Measurements from ENCODE around the gene ZFAND2A.
"Not testable (repeated sequence)": the region's sequence is repeated elsewhere in the genome, so short reads cannot be mapped to it uniquely, and the experiment has no call there.

Gene ZFAND2A

GRCh38 chr7:1159891-1160669, at the start of gene ZFAND2A:
Gene ZFAND2A (minus strand): TSS chr7:1160196. CDS start chr7:1158212, 1,984 bp downstream.
- in situ Hi-C loops (cut with MboI; ENCODE audit: low pct_unique_long_range_greater_than_20kb, low sequenced_read_pairs): no loop called here
- peak; percentile 98 for DNase-seq

GRCh38 chr7:1209097-1209496, 49.1 kb upstream of the ZFAND2A start:
- DNase-seq: no peak
- in situ Hi-C loops (cut with MboI; ENCODE audit: low pct_unique_long_range_greater_than_20kb, low sequenced_read_pairs): no loop called here

- DNase-seq; in situ Hi-C loops (cut with MboI; ENCODE audit: low pct_unique_long_range_greater_than_20kb, low sequenced_read_pairs): not testable (repeated sequence)
These were observed 45.7 kb upstream of the ZFAND2A start for GRCh38 chr7:1205742-1206141.

- DNase-seq: no peak
- in situ Hi-C loops (cut with MboI; ENCODE audit: low pct_unique_long_range_greater_than_20kb, low sequenced_read_pairs): no loop called here
These were observed 44.6 kb upstream of the ZFAND2A start for GRCh38 chr7:1204460-1205140.

GRCh38 chr7:1202914-1203313, 42.9 kb upstream of the ZFAND2A start:
- in situ Hi-C loops (cut with MboI; ENCODE audit: low pct_unique_long_range_greater_than_20kb, low sequenced_read_pairs): not testable (repeated sequence)

GRCh38 chr7:1201916-1202315, 41.9 kb upstream of the ZFAND2A start:
- in situ Hi-C loops (cut with MboI; ENCODE audit: low pct_unique_long_range_greater_than_20kb, low sequenced_read_pairs): no loop called here
- no peak for DNase-seq

More at GRCh38 chr7:1202914-1203313, 42.9 kb upstream of the ZFAND2A start:
- DNase-seq: not testable (repeated sequence)

- no peak for DNase-seq
- in situ Hi-C loops (cut with MboI; ENCODE audit: low pct_unique_long_range_greater_than_20kb, low sequenced_read_pairs): no loop called here
These were observed 40.0 kb upstream of the ZFAND2A start for GRCh38 chr7:1200045-1200444.

- in situ Hi-C loops (cut with MboI; ENCODE audit: low pct_unique_long_range_greater_than_20kb, low sequenced_read_pairs): no loop called here
- DNase-seq: no peak
These were observed 38.1 kb upstream of the ZFAND2A start for GRCh38 chr7:1197997-1198625.

GRCh38 chr7:1196950-1197349, 37.0 kb upstream of the ZFAND2A start:
- no peak for DNase-seq
- in situ Hi-C loops (cut with MboI; ENCODE audit: low pct_unique_long_range_greater_than_20kb, low sequenced_read_pairs): no loop called here

- in situ Hi-C loops (cut with MboI; ENCODE audit: low pct_unique_long_range_greater_than_20kb, low sequenced_read_pairs); DNase-seq: not testable (repeated sequence)
These were observed 36.4 kb upstream of the ZFAND2A start for GRCh38 chr7:1196441-1196840.

GRCh38 chr7:1193593-1194424, 33.8 kb upstream of the ZFAND2A start:
- DNase-seq: peak; percentile 41
- in situ Hi-C loops (cut with MboI; ENCODE audit: low pct_unique_long_range_greater_than_20kb, low sequenced_read_pairs): no loop called here

GRCh38 chr7:1192171-1192676, 32.2 kb upstream of the ZFAND2A start:
- peak; percentile 84 for DNase-seq
- in situ Hi-C loops (cut with MboI; ENCODE audit: low pct_unique_long_range_greater_than_20kb, low sequenced_read_pairs): no loop called here

GRCh38 chr7:1189986-1190772, 30.2 kb upstream of the ZFAND2A start:
- in situ Hi-C loops (cut with MboI; ENCODE audit: low pct_unique_long_range_greater_than_20kb, low sequenced_read_pairs): no loop called here
- no peak for DNase-seq

GRCh38 chr7:1188720-1189294, 28.8 kb upstream of the ZFAND2A start:
- in situ Hi-C loops (cut with MboI; ENCODE audit: low pct_unique_long_range_greater_than_20kb, low sequenced_read_pairs): no loop called here
- no peak for DNase-seq

GRCh38 chr7:1187127-1187526, 27.1 kb upstream of the ZFAND2A start:
- peak; percentile 60 for DNase-seq
- in situ Hi-C loops (cut with MboI; ENCODE audit: low pct_unique_long_range_greater_than_20kb, low sequenced_read_pairs): no loop called here

- no peak for DNase-seq
- in situ Hi-C loops (cut with MboI; ENCODE audit: low pct_unique_long_range_greater_than_20kb, low sequenced_read_pairs): no loop called here
These were observed 21.6 kb upstream of the ZFAND2A start for GRCh38 chr7:1181640-1182039.

- in situ Hi-C loops (cut with MboI; ENCODE audit: low pct_unique_long_range_greater_than_20kb, low sequenced_read_pairs): no loop called here
- no peak for DNase-seq
These were observed 21.0 kb upstream of the ZFAND2A start for GRCh38 chr7:1181031-1181430.

GRCh38 chr7:1176891-1177373, 16.9 kb upstream of the ZFAND2A start:
- in situ Hi-C loops (cut with MboI; ENCODE audit: low pct_unique_long_range_greater_than_20kb, low sequenced_read_pairs): no loop called here
- DNase-seq: peak; percentile 90

Measured in KBM-7 (cell line).